HG03064 (cell line): ENCODE data around the gene DOCK1.

Experiments used
- ATAC-seq: cut with Tn5 transposase; IDR thresholded peaks from one replicate; pipeline ENCODE4 v1.9.1; 2021; ENCODE audit warnings: low read depth; ENCODE audit not compliant: unreplicated experiment

The DOCK1 gene

GRCh38 chr10:127429601-127430312, 524.5 kb downstream of the DOCK1 start:
- no peak for ATAC-seq

- ATAC-seq, result no peak
Measured at GRCh38 chr10:127431525-127431924, 526.3 kb downstream of the DOCK1 start.

DNA sequence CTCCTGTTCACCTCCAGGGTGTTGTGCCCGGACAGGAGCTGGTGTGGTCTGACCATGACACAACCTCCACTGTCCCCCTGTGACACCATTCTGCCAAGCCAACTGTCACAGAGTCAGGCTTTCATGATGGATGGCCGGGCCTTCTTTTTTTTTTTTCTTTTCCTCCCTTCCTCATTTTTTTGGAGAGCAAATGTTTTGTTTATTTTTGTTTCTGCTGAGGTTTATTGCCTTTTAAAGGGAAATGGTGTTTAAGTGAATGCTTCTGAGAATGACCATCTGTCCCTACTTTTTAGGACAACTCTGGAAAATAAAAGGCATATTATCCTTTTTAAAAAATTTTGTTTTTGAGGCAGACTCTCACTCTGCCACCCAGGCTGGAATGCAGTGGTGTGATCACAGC, 528.8 kb downstream of the DOCK1 start:
- ATAC-seq, result no peak

DNA sequence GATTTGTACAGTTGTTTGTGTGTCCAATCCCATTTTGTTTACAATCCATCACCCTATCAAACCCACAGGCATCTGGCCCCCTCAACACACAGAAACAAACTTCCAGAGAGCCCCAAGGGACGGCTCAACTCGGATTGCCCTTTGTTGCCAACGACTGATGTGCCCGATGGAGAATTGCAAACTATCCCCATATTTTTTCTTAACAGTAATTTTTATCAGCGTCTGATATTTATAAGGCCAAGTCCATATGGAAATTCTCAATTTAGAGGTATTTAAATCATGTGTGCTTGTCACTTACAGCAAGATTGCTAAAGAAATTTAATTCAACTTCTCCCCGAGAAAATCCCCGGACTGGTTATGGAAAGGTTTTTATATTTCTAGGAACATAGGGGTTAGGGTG, 530.0 kb downstream of the DOCK1 start:
- ATAC-seq, result no peak

GRCh38 chr10:127440371-127440770, 535.1 kb downstream of the DOCK1 start:
- no peak for ATAC-seq

GRCh38 chr10:127441350-127442219, 536.4 kb downstream of the DOCK1 start:
- ATAC-seq, result no peak

DNA sequence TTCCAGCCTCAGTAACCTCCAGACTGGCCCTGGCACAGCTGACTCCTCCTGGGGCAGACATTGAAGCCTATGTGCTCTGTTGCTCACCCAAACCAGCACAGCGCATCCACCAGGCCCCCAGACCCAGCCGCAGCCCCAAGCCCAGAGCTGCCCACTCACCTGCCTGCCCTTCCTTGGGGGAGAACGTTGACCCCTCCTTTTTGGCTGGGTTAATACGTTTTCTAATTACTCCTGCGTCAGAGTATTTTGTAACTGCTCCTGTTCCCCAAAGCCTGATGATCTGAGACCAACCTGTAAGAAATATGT, 536.9 kb downstream of the DOCK1 start:
- ATAC-seq, result no peak

GRCh38 chr10:127444155-127444554, 538.9 kb downstream of the DOCK1 start:
- no peak for ATAC-seq

DNA sequence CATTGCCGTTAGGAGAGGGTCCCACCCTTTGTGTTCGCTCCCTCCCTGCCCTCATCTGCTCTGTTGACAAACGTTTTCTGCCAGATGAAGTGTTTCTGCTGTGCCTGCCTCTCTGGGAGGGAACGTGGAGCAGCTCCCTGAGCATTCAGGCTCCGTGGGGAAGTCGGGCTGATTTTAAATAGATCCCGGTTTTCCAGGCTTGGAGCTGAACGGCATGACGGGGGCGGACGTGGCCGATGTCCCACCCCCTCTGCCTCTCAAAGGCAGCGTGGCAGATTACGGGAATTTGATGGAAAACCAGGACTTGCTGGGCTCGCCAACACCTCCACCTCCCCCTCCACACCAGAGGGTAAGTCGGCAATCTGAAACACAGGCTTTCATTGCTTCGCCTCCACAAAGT, 542.0 kb downstream of the DOCK1 start:
- no peak for ATAC-seq

DNA sequence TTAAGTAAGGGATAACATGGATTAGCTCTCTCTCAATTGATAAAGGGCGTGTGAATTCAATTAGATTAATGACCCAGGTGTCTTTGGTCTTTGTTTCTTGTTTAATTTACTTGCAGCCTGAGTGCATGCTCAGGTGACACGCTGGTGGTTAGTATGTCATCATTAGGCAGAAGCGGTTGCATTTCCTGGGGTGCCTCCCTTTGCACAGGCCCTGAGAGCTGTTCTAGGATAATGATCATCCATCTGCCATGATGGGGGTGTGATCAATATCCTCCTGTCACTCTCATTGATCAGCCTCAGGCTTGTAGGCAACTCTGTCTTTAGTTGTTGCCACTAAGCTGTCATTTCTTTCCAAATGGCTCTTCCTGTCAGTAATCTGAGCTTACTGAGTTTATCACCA, 544.3 kb downstream of the DOCK1 start:
- ATAC-seq, result no peak

- ATAC-seq, result no peak
Measured at GRCh38 chr10:127450644-127451043, 545.4 kb downstream of the DOCK1 start.

GRCh38 chr10:127451628-127452027, 546.4 kb downstream of the DOCK1 start:
- no peak for ATAC-seq

- no peak for ATAC-seq
Measured at GRCh38 chr10:127452568-127452967, 547.3 kb downstream of the DOCK1 start.

DNA sequence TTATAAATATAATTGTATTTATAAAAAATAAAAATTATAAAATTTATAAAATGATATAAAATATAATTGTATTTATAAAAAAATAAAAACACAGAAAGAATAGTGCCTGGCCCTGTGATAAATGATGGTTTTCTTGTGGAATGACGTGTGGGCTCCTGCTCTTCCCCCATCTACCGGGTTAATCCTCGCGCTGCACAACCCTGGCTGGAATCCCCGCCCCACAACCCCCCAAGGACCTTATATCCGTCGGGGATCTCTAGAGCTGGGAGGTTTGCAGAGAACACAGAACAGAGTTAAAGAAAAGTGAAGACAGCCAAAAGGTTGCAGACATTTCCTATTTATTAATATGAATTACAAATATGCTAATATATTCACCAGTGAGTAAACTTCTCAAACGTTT, 548.5 kb downstream of the DOCK1 start:
- ATAC-seq, result no peak

GRCh38 chr10:127456122-127456521, 550.9 kb downstream of the DOCK1 start:
- no peak for ATAC-seq

DNA sequence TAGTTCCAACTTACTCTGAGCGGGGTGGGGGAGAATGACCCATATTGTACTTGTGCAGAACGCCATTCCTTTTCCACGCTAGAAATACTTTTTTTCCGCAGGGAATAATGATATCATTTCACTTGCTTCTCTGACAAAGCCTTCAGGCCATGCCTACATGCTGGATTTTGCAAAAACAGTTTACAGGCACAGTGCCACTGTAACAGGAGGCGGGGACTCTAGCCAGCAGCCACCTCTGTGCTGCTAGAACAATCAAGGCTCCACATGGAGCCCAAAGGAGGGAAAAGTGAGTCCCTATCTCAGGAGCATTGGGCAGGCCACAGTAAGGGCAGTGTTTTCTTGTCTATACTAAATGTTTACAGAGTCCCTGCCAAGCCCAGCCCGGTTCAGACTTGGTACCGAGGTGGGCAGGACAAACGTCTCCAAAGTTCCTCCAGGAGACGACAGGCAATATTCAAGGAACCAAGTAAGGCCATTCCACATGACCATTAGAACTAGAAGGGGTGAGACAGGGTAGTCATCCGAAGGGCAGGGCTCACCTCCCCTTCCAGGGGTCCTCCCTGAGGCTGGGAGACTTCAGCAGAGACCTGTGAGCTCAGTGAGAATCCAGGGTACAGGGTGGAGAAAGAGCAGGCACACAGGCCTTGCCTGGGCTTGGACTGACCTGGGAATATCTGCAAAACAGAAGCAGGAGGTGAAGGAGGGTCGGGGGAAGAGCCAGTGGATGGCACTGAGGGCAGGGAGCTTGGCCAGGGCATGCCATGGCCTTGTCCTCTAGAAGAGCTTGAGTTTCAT, 553.0 kb downstream of the DOCK1 start:
- ATAC-seq, result no peak

GRCh38 chr10:127458829-127459228, 553.6 kb downstream of the DOCK1 start:
- ATAC-seq, result no peak

GRCh38 chr10:127459918-127460317, 554.7 kb downstream of the DOCK1 start:
- ATAC-seq, result no peak

GRCh38 chr10:127462643-127463295, 557.5 kb downstream of the DOCK1 start:
- ATAC-seq, result no peak

GRCh38 chr10:127463548-127463947, 558.3 kb downstream of the DOCK1 start:
- ATAC-seq, result no peak

DNA sequence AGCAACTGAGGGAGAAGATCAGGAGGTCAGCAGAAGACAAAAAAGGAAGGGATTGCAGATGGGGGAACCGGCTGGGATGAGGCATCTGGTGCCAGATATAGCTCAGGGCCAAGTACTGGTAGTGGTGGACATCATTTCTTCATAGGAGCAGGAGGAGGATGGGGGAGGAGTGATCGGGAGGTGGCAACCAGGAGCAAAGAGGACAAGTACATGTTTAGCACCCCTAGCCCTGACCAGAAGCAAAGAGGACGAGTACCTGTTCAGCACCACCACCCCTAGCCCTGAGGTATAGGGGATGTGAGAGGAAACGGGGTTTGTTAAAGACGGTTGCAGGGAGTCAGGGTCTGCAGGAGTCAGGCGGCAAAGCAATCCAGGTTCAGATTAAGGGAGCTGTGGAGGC, 559.3 kb downstream of the DOCK1 start:
- no peak for ATAC-seq
